ENCODE measurements around the gene GCDH.
"Not testable (repeated sequence)": the region's sequence is repeated elsewhere in the genome, so short reads cannot be mapped to it uniquely, and the experiment has no call there.

GCDH gene
- long read RNA-seq, donor 1, transcript GCDH-201 (12 exons, 1,956 nt), result major isoform, 10 of 18 reads
- long read RNA-seq, donor 1, partial matches to known transcripts, result 5 of 18 reads
- long read RNA-seq, donor 1, other reads (novel, unspliced or antisense), result 0 of 18 reads
- long read RNA-seq, donor 2, partial matches to known transcripts, result 0 of 4 reads
- long read RNA-seq, donor 2, other reads (novel, unspliced or antisense), result 0 of 4 reads
- long read RNA-seq, donor 3, partial matches to known transcripts, result 0 of 5 reads
- long read RNA-seq, donor 3, other reads (novel, unspliced or antisense), result 0 of 5 reads
- long read RNA-seq, donor 4, partial matches to known transcripts, result 8 of 11 reads
- long read RNA-seq, donor 4, other reads (novel, unspliced or antisense), result 0 of 11 reads
- long read RNA-seq, donor 5, transcript GCDH-201 (12 exons, 1,956 nt), result major isoform, 8 of 20 reads
- long read RNA-seq, donor 5, partial matches to known transcripts, result 11 of 20 reads
- long read RNA-seq, donor 5, other reads (novel, unspliced or antisense), result 0 of 20 reads
- long read RNA-seq, donor 6, transcript GCDH-201 (12 exons, 1,956 nt), result major isoform, 7 of 13 reads
- long read RNA-seq, donor 6, partial matches to known transcripts, result 5 of 13 reads
- long read RNA-seq, donor 6, other reads (novel, unspliced or antisense), result 0 of 13 reads
- long read RNA-seq, donor 7, result 0 reads
- long read RNA-seq, donor 8, partial matches to known transcripts, result 41 of 79 reads
- long read RNA-seq, donor 8, other reads (novel, unspliced or antisense), result 35 of 79 reads

- DNase-seq, result peak; percentile 87
Measured at GRCh38 chr19:12890787-12891552, at the start of gene GCDH. Gene GCDH, plus strand, starts transcription at chr19:12891160. Its CDS starts 145 bp downstream, at chr19:12891305.

GRCh38 chr19:12842511-12842910, 48.4 kb upstream of the GCDH start:
- DNase-seq, result no peak

- no peak for DNase-seq
Measured at GRCh38 chr19:12843328-12843727, 47.6 kb upstream of the GCDH start.

- DNase-seq, result no peak
Measured at GRCh38 chr19:12843999-12844732, 46.8 kb upstream of the GCDH start.

GRCh38 chr19:12846613-12847012, 44.3 kb upstream of the GCDH start:
- DNase-seq, result not testable (repeated sequence)

- peak; percentile 87 for DNase-seq
Measured at GRCh38 chr19:12847159-12848139, 43.5 kb upstream of the GCDH start.

- no peak for DNase-seq
Measured at GRCh38 chr19:12856653-12857052, 34.3 kb upstream of the GCDH start.

- no peak for DNase-seq
Measured at GRCh38 chr19:12858041-12858928, 32.7 kb upstream of the GCDH start.

GRCh38 chr19:12859546-12859945, 31.4 kb upstream of the GCDH start:
- no peak for DNase-seq

- DNase-seq, result no peak
Measured at GRCh38 chr19:12864143-12864542, 26.8 kb upstream of the GCDH start.

- DNase-seq, result no peak
Measured at GRCh38 chr19:12864721-12865715, 25.9 kb upstream of the GCDH start.

GRCh38 chr19:12865746-12866415, 25.1 kb upstream of the GCDH start:
- DNase-seq, result no peak

- no peak for DNase-seq
Measured at GRCh38 chr19:12866416-12867119, 24.4 kb upstream of the GCDH start.

- peak; percentile 92 for DNase-seq
Measured at GRCh38 chr19:12867120-12868099, 23.6 kb upstream of the GCDH start.

GRCh38 chr19:12868540-12869112, 22.3 kb upstream of the GCDH start:
- no peak for DNase-seq

Data from right kidney (tissue), 9 donors.